Measurements from ENCODE around the gene MARF1. TPM values are rescaled to one million over a fixed set of nuclear protein-coding genes. Genes with fewer than 3 reads are reported as not detected.

The MARF1 gene
- total and polyA plus RNA-seq, 9 of the 15 experiments (the other 6 are each of a cell fraction or from before 2014, with no cell fraction given): 4.7 to 33.2 (median 11.7) TPM

DNA sequence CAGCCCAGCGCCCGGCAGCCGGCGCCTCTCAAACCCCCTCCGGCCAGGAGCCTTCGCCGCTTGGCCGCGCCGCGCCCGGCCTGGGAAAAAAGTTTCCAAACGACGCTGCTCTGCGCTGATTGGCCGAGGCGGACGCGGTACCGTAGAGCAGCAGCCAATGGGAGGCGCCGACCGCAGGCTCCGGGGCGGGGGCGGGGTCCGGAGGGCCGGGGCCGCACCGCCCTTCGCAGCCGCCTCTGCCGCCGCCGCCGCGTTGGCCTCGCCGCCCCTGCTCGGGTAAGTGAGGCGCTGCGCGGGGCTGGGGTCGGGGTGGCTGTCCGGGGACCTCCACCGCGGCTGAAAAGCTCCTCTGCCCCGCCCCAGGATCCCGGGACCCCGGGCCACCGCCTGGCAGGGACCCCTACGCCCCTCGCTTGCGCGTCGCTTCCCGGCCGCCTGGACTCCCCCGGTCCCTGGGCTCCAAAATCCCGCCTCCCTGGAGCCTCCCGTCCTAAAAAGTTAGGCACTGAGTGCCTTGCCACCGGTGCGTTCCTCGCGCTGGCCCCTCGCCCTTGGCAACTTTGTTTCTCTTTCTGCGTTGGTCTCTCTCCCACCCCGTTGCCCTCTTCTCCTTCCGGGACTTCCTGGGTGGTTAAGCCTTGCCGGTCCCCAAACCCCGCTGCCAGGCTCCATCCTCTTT, 7.2 kb upstream of the MARF1 start, which contains the start of gene NDE1 (continued):
- TF ChIP-seq MYC (IDR thresholded peaks at IDR 0.05; ENCODE audit: low read depth, low read length) (peak; percentile 30; the same call in 1 of the 2 replicates), MYC (CRISPR knock-in tag; IDR thresholded peaks at IDR 0.05; ENCODE audit: borderline replicate concordance, low read depth) (no peak), SNRNP70 (optimal IDR thresholded peaks at IDR 0.05; ENCODE audit: low read depth, low read length) (no peak), RCOR1 (IDR thresholded peaks at IDR 0.05; ENCODE audit: borderline replicate concordance in 1 of 2, low read depth in 2 of 2, low read length in 2 of 2) (no peak), RBM25 (IDR thresholded peaks at IDR 0.05; ENCODE audit: low read depth, low read length, severe bottlenecking) (peak; percentile 96), LCOR (CRISPR knock-in tag; IDR thresholded peaks at IDR 0.05) (peak; percentile 44; the same call in 1 of the 2 replicates), SMAD4 (CRISPR knock-in tag; conservative IDR thresholded peaks at IDR 0.05) (0 out of 2 replicates have a peak, but pooled peaks have one; percentile 36), SMARCC2 (IDR thresholded peaks at IDR 0.05; ENCODE audit: low read depth) (no peak), MTA3 (IDR thresholded peaks at IDR 0.05; ENCODE audit: borderline replicate concordance) (0 out of 2 replicates have a peak, but pooled peaks have one; percentile 41), VEZF1 (CRISPR knock-in tag; IDR thresholded peaks at IDR 0.05) (peak; percentile 65; the same call in 1 of the 2 replicates)
- TF ChIP-seq, protein P1, sequence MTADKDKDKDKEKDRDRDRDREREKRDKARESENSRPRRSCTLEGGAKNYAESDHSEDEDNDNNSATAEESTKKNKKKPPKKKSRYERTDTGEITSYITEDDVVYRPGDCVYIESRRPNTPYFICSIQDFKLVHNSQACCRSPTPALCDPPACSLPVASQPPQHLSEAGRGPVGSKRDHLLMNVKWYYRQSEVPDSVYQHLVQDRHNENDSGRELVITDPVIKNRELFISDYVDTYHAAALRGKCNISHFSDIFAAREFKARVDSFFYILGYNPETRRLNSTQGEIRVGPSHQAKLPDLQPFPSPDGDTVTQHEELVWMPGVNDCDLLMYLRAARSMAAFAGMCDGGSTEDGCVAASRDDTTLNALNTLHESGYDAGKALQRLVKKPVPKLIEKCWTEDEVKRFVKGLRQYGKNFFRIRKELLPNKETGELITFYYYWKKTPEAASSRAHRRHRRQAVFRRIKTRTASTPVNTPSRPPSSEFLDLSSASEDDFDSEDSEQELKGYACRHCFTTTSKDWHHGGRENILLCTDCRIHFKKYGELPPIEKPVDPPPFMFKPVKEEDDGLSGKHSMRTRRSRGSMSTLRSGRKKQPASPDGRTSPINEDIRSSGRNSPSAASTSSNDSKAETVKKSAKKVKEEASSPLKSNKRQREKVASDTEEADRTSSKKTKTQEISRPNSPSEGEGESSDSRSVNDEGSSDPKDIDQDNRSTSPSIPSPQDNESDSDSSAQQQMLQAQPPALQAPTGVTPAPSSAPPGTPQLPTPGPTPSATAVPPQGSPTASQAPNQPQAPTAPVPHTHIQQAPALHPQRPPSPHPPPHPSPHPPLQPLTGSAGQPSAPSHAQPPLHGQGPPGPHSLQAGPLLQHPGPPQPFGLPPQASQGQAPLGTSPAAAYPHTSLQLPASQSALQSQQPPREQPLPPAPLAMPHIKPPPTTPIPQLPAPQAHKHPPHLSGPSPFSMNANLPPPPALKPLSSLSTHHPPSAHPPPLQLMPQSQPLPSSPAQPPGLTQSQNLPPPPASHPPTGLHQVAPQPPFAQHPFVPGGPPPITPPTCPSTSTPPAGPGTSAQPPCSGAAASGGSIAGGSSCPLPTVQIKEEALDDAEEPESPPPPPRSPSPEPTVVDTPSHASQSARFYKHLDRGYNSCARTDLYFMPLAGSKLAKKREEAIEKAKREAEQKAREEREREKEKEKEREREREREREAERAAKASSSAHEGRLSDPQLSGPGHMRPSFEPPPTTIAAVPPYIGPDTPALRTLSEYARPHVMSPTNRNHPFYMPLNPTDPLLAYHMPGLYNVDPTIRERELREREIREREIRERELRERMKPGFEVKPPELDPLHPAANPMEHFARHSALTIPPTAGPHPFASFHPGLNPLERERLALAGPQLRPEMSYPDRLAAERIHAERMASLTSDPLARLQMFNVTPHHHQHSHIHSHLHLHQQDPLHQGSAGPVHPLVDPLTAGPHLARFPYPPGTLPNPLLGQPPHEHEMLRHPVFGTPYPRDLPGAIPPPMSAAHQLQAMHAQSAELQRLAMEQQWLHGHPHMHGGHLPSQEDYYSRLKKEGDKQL (CRISPR knock-in tag; IDR thresholded peaks at IDR 0.05; ENCODE audit: borderline replicate concordance): no peak
- TF ChIP-seq, protein P2, sequence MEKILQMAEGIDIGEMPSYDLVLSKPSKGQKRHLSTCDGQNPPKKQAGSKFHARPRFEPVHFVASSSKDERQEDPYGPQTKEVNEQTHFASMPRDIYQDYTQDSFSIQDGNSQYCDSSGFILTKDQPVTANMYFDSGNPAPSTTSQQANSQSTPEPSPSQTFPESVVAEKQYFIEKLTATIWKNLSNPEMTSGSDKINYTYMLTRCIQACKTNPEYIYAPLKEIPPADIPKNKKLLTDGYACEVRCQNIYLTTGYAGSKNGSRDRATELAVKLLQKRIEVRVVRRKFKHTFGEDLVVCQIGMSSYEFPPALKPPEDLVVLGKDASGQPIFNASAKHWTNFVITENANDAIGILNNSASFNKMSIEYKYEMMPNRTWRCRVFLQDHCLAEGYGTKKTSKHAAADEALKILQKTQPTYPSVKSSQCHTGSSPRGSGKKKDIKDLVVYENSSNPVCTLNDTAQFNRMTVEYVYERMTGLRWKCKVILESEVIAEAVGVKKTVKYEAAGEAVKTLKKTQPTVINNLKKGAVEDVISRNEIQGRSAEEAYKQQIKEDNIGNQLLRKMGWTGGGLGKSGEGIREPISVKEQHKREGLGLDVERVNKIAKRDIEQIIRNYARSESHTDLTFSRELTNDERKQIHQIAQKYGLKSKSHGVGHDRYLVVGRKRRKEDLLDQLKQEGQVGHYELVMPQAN (IDR thresholded peaks at IDR 0.05; ENCODE audit: borderline replicate concordance): peak; percentile 74; the same call in 1 of the 2 replicates
- TF ChIP-seq, protein P3, sequence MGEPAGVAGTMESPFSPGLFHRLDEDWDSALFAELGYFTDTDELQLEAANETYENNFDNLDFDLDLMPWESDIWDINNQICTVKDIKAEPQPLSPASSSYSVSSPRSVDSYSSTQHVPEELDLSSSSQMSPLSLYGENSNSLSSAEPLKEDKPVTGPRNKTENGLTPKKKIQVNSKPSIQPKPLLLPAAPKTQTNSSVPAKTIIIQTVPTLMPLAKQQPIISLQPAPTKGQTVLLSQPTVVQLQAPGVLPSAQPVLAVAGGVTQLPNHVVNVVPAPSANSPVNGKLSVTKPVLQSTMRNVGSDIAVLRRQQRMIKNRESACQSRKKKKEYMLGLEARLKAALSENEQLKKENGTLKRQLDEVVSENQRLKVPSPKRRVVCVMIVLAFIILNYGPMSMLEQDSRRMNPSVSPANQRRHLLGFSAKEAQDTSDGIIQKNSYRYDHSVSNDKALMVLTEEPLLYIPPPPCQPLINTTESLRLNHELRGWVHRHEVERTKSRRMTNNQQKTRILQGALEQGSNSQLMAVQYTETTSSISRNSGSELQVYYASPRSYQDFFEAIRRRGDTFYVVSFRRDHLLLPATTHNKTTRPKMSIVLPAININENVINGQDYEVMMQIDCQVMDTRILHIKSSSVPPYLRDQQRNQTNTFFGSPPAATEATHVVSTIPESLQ (CRISPR knock-in tag; IDR thresholded peaks at IDR 0.05): 0 out of 2 replicates have a peak, but pooled peaks have one; percentile 55
